H1 (cell line): ENCODE results near the gene FHIT. TPM values are rescaled to one million over a fixed set of nuclear protein-coding genes. Genes with fewer than 3 reads are reported as not detected.

Experiments
- CTCF ChIA-PET: fragments of 300-600 bp; sonication (Branson Sonifier 250); formaldehyde crosslinking; loops from one replicate; lab custom pipeline; 2021; ENCODE audit not compliant: partially characterized antibody; lab: Charles Lee
- POLR2A ChIA-PET: fragments of 300-600 bp; sonication (Branson Sonifier 250); formaldehyde crosslinking; loops from one replicate; lab custom pipeline; 2021; ENCODE audit warnings: inconsistent platforms; ENCODE audit not compliant: partially characterized antibody; lab: Charles Lee
- DNase-seq, 2 experiments: peaks; one replicate each; pipeline versions ENCODE4 v3.0.0 to v3.0.0-alpha.2; 2010 to 2022; ENCODE audit warnings: low spot score in 2 of 2, low read depth in 1 of 2, mixed read lengths in 1 of 2
- FAIRE-seq: peaks from 2 replicates; lab custom pipeline; 2011; peaks lifted over from hg19 to GRCh38; lab: Jason Lieb, UNC
- H2AFZ ChIP-seq: 2 replicates; pipeline ENCODE4 v1.8.1; 2012; ENCODE audit warnings: low read length, inconsistent platforms
- H2AK5ac ChIP-seq: 2 replicates; pipeline ENCODE4 v1.6.1; 2013; ENCODE audit warnings: low read depth, low read length
- H2BK120ac ChIP-seq: replicated peaks from 2 replicates; pipeline ENCODE3; 2013; ENCODE audit warnings: low read depth, low read length, inconsistent platforms
- H2BK12ac ChIP-seq: 2 replicates; pipeline ENCODE4 v1.6.1; 2013; ENCODE audit warnings: low read depth, low read length
- H2BK15ac ChIP-seq: 2 replicates; pipeline ENCODE4 v1.6.1; 2013; ENCODE audit warnings: low read length
- H2BK20ac ChIP-seq: 2 replicates; pipeline ENCODE4 v1.6.1; 2013; ENCODE audit warnings: low read length
- H2BK5ac ChIP-seq: 2 replicates; pipeline ENCODE4 v1.6.1; 2013; ENCODE audit warnings: low read depth, low read length
- H3K14ac ChIP-seq: 2 replicates; pipeline ENCODE4 v1.6.1; 2013; ENCODE audit warnings: inconsistent platforms; ENCODE audit not compliant: insufficient read length
- H3K18ac ChIP-seq: 2 replicates; pipeline ENCODE4 v1.6.1; 2013; ENCODE audit warnings: low read length; ENCODE audit errors: extremely low read depth
- H3K23ac ChIP-seq: 2 replicates; pipeline ENCODE4 v1.6.1; 2013; ENCODE audit warnings: inconsistent platforms; ENCODE audit not compliant: insufficient read length
- H3K23me2 ChIP-seq: 2 replicates; pipeline ENCODE4 v1.6.1; 2013; ENCODE audit warnings: low read depth, low read length
- H3K27ac ChIP-seq: 2 replicates; pipeline ENCODE4 v1.6.1; 2011; ENCODE audit warnings: low read depth, low read length, inconsistent platforms
- H3K27me3 ChIP-seq, 4 experiments: replicated peaks in 1 of 4; 1 replicate in 1 of 4; 2 replicates in 3 of 4; pipeline versions ENCODE4 v1.6.1 to v1.8.1; 2011 to 2013; ENCODE audit warnings: low read length in 3 of 4, mild to moderate bottlenecking in 3 of 4, inconsistent platforms in 2 of 4, mixed read lengths in 2 of 4, moderate library complexity in 1 of 4; ENCODE audit not compliant: control insufficient read depth in 3 of 4, insufficient read depth in 3 of 4; ENCODE audit errors: extremely low read depth in 1 of 4
- H3K36me3 ChIP-seq, 4 experiments: 2 replicates each; pipeline versions ENCODE4 v1.6.1 to v1.8.1; 2011 to 2013; ENCODE audit warnings: mild to moderate bottlenecking in 4 of 4, low read length in 3 of 4, moderate library complexity in 2 of 4, control low read depth in 1 of 4, inconsistent platforms in 1 of 4; ENCODE audit not compliant: insufficient read depth in 4 of 4, control insufficient read depth in 2 of 4
- H3K4ac ChIP-seq: replicated peaks from 2 replicates; pipeline ENCODE3; 2013; ENCODE audit warnings: low read length, low read depth, mixed read lengths, inconsistent platforms; ENCODE audit not compliant: insufficient read length
- H3K4me1 ChIP-seq, 4 experiments: replicated peaks in 1 of 4; 1 replicate in 1 of 4; 2 replicates in 3 of 4; pipeline versions ENCODE4 v1.6.1 to v1.8.1; 2011 to 2013; ENCODE audit warnings: low read length in 3 of 4, inconsistent platforms in 2 of 4, mixed read lengths in 1 of 4; ENCODE audit not compliant: insufficient read depth in 4 of 4, control insufficient read depth in 3 of 4
- H3K4me2 ChIP-seq, 2 experiments: 2 replicates each; pipeline versions ENCODE4 v1.6.1 to v1.8.1; 2011 to 2013; ENCODE audit warnings: low read depth in 2 of 2, low read length in 2 of 2, control low read depth in 1 of 2, inconsistent platforms in 1 of 2, mild to moderate bottlenecking in 1 of 2; ENCODE audit not compliant: insufficient read depth in 1 of 2
- H3K4me3 ChIP-seq, 4 experiments: fragments of 200-600, 300-600 bp in 1 of 4; sonication (generic), shearing (Covaris generic), sonication (Bioruptor Twin) in 1 of 4; 2 replicates each; pipeline versions ENCODE4 v1.5.1 to v1.8.1; 2011 to 2016; ENCODE audit warnings: low read length in 4 of 4, low read depth in 3 of 4, control low read depth in 2 of 4, inconsistent platforms in 2 of 4, mild to moderate bottlenecking in 2 of 4, mixed read lengths in 1 of 4, moderate library complexity in 1 of 4; ENCODE audit not compliant: insufficient read depth in 2 of 4; ENCODE audit errors: extremely low read depth in 1 of 4
- H3K56ac ChIP-seq: replicated peaks from 2 replicates; pipeline ENCODE3; 2013; ENCODE audit warnings: low read depth, mild to moderate bottlenecking, mixed read lengths, low read length, inconsistent platforms; ENCODE audit not compliant: insufficient read length
- H3K79me1 ChIP-seq: 2 replicates; pipeline ENCODE4 v1.6.1; 2013; ENCODE audit warnings: low read depth, low read length, control low read depth
- H3K79me2 ChIP-seq, 2 experiments: 2 replicates each; pipeline versions ENCODE4 v1.6.1 to v1.8.1; 2012 to 2013; ENCODE audit warnings: low read length in 2 of 2, mild to moderate bottlenecking in 2 of 2, inconsistent platforms in 1 of 2; ENCODE audit not compliant: insufficient read depth in 2 of 2, control insufficient read depth in 1 of 2
- H3K9ac ChIP-seq, 4 experiments: replicated peaks in 1 of 4; 1 replicate in 1 of 4; 2 replicates in 3 of 4; pipeline versions ENCODE4 v1.6.1 to v1.8.1; 2011 to 2013; ENCODE audit warnings: low read depth in 3 of 4, low read length in 3 of 4, control low read depth in 2 of 4, mild to moderate bottlenecking in 2 of 4, moderate library complexity in 2 of 4, inconsistent platforms in 1 of 4; ENCODE audit errors: extremely low read depth in 1 of 4
- H3K9me3 ChIP-seq, 2 experiments: 2 replicates each; pipeline versions ENCODE4 v1.6.1 to v1.8.1; 2012 to 2013; ENCODE audit warnings: mild to moderate bottlenecking in 2 of 2, moderate library complexity in 2 of 2, control low read depth in 1 of 2, inconsistent platforms in 1 of 2, low read depth in 1 of 2, low read length in 1 of 2, mixed read lengths in 1 of 2; ENCODE audit not compliant: insufficient read depth in 2 of 2
- H4K20me1 ChIP-seq, 2 experiments: replicated peaks in 1 of 2; 2 replicates each; pipeline versions ENCODE3 to v1.8.1; 2011 to 2013; ENCODE audit warnings: inconsistent platforms in 2 of 2, low read length in 2 of 2, mild to moderate bottlenecking in 1 of 2; ENCODE audit not compliant: insufficient read depth in 2 of 2, control insufficient read depth in 1 of 2
- H4K5ac ChIP-seq: 2 replicates; pipeline ENCODE4 v1.6.1; 2013; ENCODE audit warnings: low read length, low read depth, mixed read lengths, inconsistent platforms; ENCODE audit not compliant: insufficient read length
- H4K8ac ChIP-seq: 2 replicates; pipeline ENCODE4 v1.8.0; 2013; ENCODE audit warnings: mild to moderate bottlenecking, moderate library complexity, low read length, inconsistent platforms; ENCODE audit not compliant: insufficient read depth; ENCODE audit errors: extremely low read depth
- H4K91ac ChIP-seq: replicated peaks from 2 replicates; pipeline ENCODE3; 2013; ENCODE audit warnings: low read length, mixed read lengths, inconsistent platforms; ENCODE audit not compliant: insufficient read length
- CBX8 ChIP-seq: fragments of 300-800, 300-1000 bp; sonication (generic); IDR thresholded peaks from 2 replicates; pipeline ENCODE4 v1.7.1; 2016; ENCODE audit warnings: low read depth, low read length, borderline replicate concordance
- CEBPB ChIP-seq: IDR thresholded peaks from 2 replicates; pipeline ENCODE4 v1.6.1; 2012; ENCODE audit warnings: low read depth, low read length
- CHD1 ChIP-seq: IDR thresholded peaks from 2 replicates; pipeline ENCODE4 v1.6.1; 2012; ENCODE audit warnings: low read depth, low read length, improper control_type of control experiment
- CTBP2 ChIP-seq: IDR thresholded peaks from 2 replicates; pipeline ENCODE4 v1.7.0; 2011; ENCODE audit warnings: borderline replicate concordance, mild to moderate bottlenecking, moderate library complexity, mixed read lengths, low read length; ENCODE audit not compliant: insufficient read depth, insufficient read length
- RBBP5 ChIP-seq: IDR thresholded peaks from 2 replicates; pipeline ENCODE4 v1.7.1; 2012; ENCODE audit warnings: low read depth, mild to moderate bottlenecking, inconsistent platforms, low read length, moderate library complexity, borderline replicate concordance
- RNF2 ChIP-seq: fragments of 200-900, 300-1000 bp; sonication (generic); IDR thresholded peaks from 2 replicates; pipeline ENCODE4 v1.7.1; 2016; ENCODE audit warnings: borderline replicate concordance, low read depth, mild to moderate bottlenecking, antibody characterized with exemption, low read length; ENCODE audit not compliant: poor library complexity, severe bottlenecking; ENCODE audit errors: missing control alignments
- SIN3A ChIP-seq, 2 experiments: IDR thresholded peaks in 1 of 2; conservative IDR thresholded peaks in 1 of 2; 2 replicates each; pipeline ENCODE4 v1.6.1; 2011 to 2012; ENCODE audit warnings: low read length in 2 of 2, improper control_type of control experiment in 1 of 2, low read depth in 1 of 2, mild to moderate bottlenecking in 1 of 2
- TAF1 ChIP-seq: IDR thresholded peaks from 2 replicates; pipeline ENCODE4 v1.6.1; 2011; ENCODE audit warnings: mild to moderate bottlenecking, low read depth, low read length
- YY1 ChIP-seq: IDR thresholded peaks from 2 replicates; pipeline ENCODE4 v1.6.1; 2011; ENCODE audit warnings: low read depth, mild to moderate bottlenecking, low read length
- WGBS, 2 experiments: shearing (Covaris generic) in 1 of 2; methylation state at CpG; one replicate each; pipeline versions ENCODE4 v1.1.6 to v1.1.7; 2013 to 2015; ENCODE audit warnings: low lambda C conversion rate in 2 of 2, mixed read lengths in 2 of 2, inconsistent platforms in 1 of 2, low coverage in 1 of 2, missing lambda C conversion rate in 1 of 2; ENCODE audit not compliant: insufficient replicate concordance in 2 of 2, insufficient coverage in 1 of 2, insufficient read length in 1 of 2; ENCODE audit errors: extremely low coverage in 1 of 2, missing lambda C conversion rate in 1 of 2; 5-methylcytosine and 5-hydroxymethylcytosine counted together
- polyA plus RNA-seq, 7 experiments: library from polyadenylated mRNA; depleted of rRNA in 3 of 7; stranded (reverse) in 5 of 7; unstranded in 2 of 7; fragments of >200 nt in 5 of 7; fragments of 200-250 nt in 2 of 7; gene quantifications; 1 replicate in 5 of 7; 2 replicates in 1 of 7; 4 replicates in 1 of 7; pipeline versions ENCODE4 v1.2.1 to v1.2.3, GENCODE V29; 2011 to 2013; ENCODE audit warnings: missing spikeins in 2 of 7, mixed read lengths in 2 of 7
- total RNA-seq: library from RNA; stranded (reverse); fragmentation: NEBNext Ultra II Directional; extraction: Animal tissue kit (Norgen Biotek cat#: 25700); gene quantifications from 2 replicates; pipeline ENCODE4 v1.2.1, GENCODE V29; 2021
- TF ChIP-seq, protein P1 (sequence below), 3 experiments: IDR thresholded peaks; 1 replicate in 2 of 3; 2 replicates in 1 of 3; pipeline versions ENCODE4 v1.5.1 to v1.6.1; 2011; ENCODE audit warnings: low read length in 3 of 3, mild to moderate bottlenecking in 3 of 3, inconsistent platforms in 2 of 3, low read depth in 1 of 3, moderate library complexity in 1 of 3; ENCODE audit not compliant: insufficient read depth in 1 of 3; ENCODE audit errors: control extremely low read depth in 1 of 3

FHIT gene
- total and polyA plus RNA-seq, 2 of the 8 experiments (the other 6 are each of a cell fraction or from before 2014, with no cell fraction given) = 1.2 to 3.2 TPM

DNA sequence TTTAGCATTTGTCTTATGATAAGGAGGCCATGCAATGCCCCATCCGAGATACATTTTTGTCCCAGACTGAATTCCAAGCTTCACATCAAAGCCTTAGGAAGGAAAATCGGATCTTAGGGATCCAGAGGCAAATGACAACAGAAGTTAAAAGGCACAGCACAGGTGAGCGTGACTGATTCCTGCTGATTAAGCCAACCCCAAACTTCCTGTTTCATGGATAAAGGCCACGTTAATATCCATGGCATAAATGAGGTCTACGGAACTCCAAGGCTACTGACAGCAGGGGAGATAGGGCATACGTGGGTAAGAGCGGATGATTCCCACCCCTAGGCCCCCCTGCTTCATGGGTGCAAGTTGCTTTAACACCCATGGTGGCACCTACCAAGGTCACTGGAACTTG is 471.6 kb downstream of the FHIT start:
- no peak overlapping the region for H4K8ac ChIP-seq
- H4K5ac ChIP-seq = no peak overlapping the region
- H2AFZ ChIP-seq = no peak overlapping the region
- no peak for DNase-seq
- H3K9me3 ChIP-seq = peaks cover 34 to 39% of the 10 kb centered on the region in 2 experiments
- no peaks in the 10 kb centered on the region; a peak in 2 of 8 replicates for H3K36me3 ChIP-seq
- no peak overlapping the region for H3K4ac ChIP-seq
- ChIA-PET POLR2A (no interaction called here), CTCF (interaction anchor here (1.2 to 2.2 kb wide), 2 partner anchors 9 to 14 kb away, joined by 3 to 8 read pairs; no protein-coding TSS in a partner anchor)
- no peak overlapping the region for H2BK5ac ChIP-seq
- no peak overlapping the region for H3K4me3 ChIP-seq
- no peak overlapping the region for H3K27ac ChIP-seq
- no peak overlapping the region for H2AK5ac ChIP-seq
- no peak overlapping the region for H3K23ac ChIP-seq
- H3K14ac ChIP-seq = no peak overlapping the region
- no peak overlapping the region for H2BK120ac ChIP-seq
- H3K23me2 ChIP-seq = no peaks in the 10 kb centered on the region
- no peaks in the 10 kb centered on the region for H3K27me3 ChIP-seq
- no peaks in the 10 kb centered on the region for H4K20me1 ChIP-seq
- 82% methylated on average over 7 of the region's 7 CpGs; no CpG with 5 or more reads in 1 of the 2 experiments for WGBS, 2 experiments
- no peak overlapping the region for H3K56ac ChIP-seq
- peak; percentile 13 for FAIRE-seq
- H3K79me2 ChIP-seq = no peaks in the 10 kb centered on the region
- H3K79me1 ChIP-seq = no peaks in the 10 kb centered on the region
- H4K91ac ChIP-seq = no peak overlapping the region
- H3K9ac ChIP-seq = no peak overlapping the region
- H2BK20ac ChIP-seq = no peak overlapping the region
- no peak overlapping the region for H3K18ac ChIP-seq
- H2BK15ac ChIP-seq = no peak overlapping the region
- no peak overlapping the region for H3K4me2 ChIP-seq
- H2BK12ac ChIP-seq = no peak overlapping the region
- no peaks in the 10 kb centered on the region for H3K4me1 ChIP-seq
- TF ChIP-seq RNF2 = no peak
- TF ChIP-seq CBX8 = no peak
- no peak for TF ChIP-seq CEBPB
- TF ChIP-seq, protein P1, sequence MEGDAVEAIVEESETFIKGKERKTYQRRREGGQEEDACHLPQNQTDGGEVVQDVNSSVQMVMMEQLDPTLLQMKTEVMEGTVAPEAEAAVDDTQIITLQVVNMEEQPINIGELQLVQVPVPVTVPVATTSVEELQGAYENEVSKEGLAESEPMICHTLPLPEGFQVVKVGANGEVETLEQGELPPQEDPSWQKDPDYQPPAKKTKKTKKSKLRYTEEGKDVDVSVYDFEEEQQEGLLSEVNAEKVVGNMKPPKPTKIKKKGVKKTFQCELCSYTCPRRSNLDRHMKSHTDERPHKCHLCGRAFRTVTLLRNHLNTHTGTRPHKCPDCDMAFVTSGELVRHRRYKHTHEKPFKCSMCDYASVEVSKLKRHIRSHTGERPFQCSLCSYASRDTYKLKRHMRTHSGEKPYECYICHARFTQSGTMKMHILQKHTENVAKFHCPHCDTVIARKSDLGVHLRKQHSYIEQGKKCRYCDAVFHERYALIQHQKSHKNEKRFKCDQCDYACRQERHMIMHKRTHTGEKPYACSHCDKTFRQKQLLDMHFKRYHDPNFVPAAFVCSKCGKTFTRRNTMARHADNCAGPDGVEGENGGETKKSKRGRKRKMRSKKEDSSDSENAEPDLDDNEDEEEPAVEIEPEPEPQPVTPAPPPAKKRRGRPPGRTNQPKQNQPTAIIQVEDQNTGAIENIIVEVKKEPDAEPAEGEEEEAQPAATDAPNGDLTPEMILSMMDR (IDR thresholded peaks at IDR 0.05; ENCODE audit: control extremely low read depth in 1 of 3, insufficient read depth in 1 of 3, low read depth in 1 of 3, low read length in 3 of 3) = no peak
- TF ChIP-seq CTBP2 = no peak
- no peak for TF ChIP-seq TAF1
- no peak for TF ChIP-seq YY1
- TF ChIP-seq RBBP5 = no peak
- no peak for TF ChIP-seq SIN3A (conservative IDR thresholded peaks at IDR 0.05 in 1 of 2, IDR thresholded peaks at IDR 0.05 in 1 of 2; ENCODE audit: low read depth in 1 of 2, low read length in 2 of 2)
- TF ChIP-seq CHD1 = no peak
